ENCODE measurements around the gene MAN1A1. TPM values are rescaled to one million over a fixed set of nuclear protein-coding genes. Genes with fewer than 3 reads are reported as not detected.

The MAN1A1 gene
- total and polyA plus RNA-seq, 2 experiments from 2014 or later, result 2.0 to 8.7 TPM

GRCh38 chr6:119234457-119234856 is 115.1 kb downstream of the MAN1A1 start:
- ATAC-seq (no peak), DNase-seq (ENCODE audit: low spot score) (no peak)
- Histone ChIP-seq H3K9me2 (ENCODE audit: insufficient read depth) (no peaks in the 10 kb centered on the region), H3K27ac (ENCODE audit: low read depth) (no peak overlapping the region), H4K20me1 (replicated peaks; ENCODE audit: insufficient read depth) (no peaks in the 10 kb centered on the region), H2AFZ (no peak overlapping the region), H3K36me3 (ENCODE audit: insufficient read depth) (no peaks in the 10 kb centered on the region), H3K79me2 (replicated peaks; ENCODE audit: insufficient read depth) (no peaks in the 10 kb centered on the region), H3K27me3 (ENCODE audit: insufficient read depth) (no peaks in the 10 kb centered on the region), H3K4me2 (no peak overlapping the region), H3F3A (replicated peaks; ENCODE audit: low read depth) (no peaks in the 10 kb centered on the region), H3K4me3 (no peak overlapping the region), H3K4me1 (ENCODE audit: insufficient read depth) (peaks cover 2% of the 10 kb centered on the region; the same call in 1 of the 2 replicates)
- Mint-ChIP-seq H3K4me1 (no peaks in the 10 kb centered on the region; the same call in 2 of the 3 replicates), H3K9me3 (peaks cover 5% of the 10 kb centered on the region), H3K27ac (no peak overlapping the region), H3K4me3 (no peak overlapping the region), H3K27me3 (ENCODE audit: insufficient read depth, low read depth, poor library complexity) (no peaks in the 10 kb centered on the region), H3K36me3 (ENCODE audit: low read depth) (peaks cover 10% of the 10 kb centered on the region; the same call in 2 of the 3 replicates)
- TF ChIP-seq ZNF331 (CRISPR knock-in tag; IDR thresholded peaks at IDR 0.05; ENCODE audit: low read depth) (no peak), REST (IDR thresholded peaks at IDR 0.05; ENCODE audit: unreplicated experiment) (no peak), EZH2phosphoT487 (IDR thresholded peaks at IDR 0.05; ENCODE audit: unreplicated experiment) (no peak), CTCF (conservative IDR thresholded peaks at IDR 0.05; ENCODE audit: low read depth in 2 of 2) (no peak), JUNB (IDR thresholded peaks at IDR 0.05; ENCODE audit: unreplicated experiment) (no peak), EZH2 (IDR thresholded peaks at IDR 0.05; ENCODE audit: low read depth, unreplicated experiment) (no peak), ZNF462 (CRISPR knock-in tag; IDR thresholded peaks at IDR 0.05) (no peak), ZNF114 (CRISPR knock-in tag; IDR thresholded peaks at IDR 0.05) (no peak), CREB1 (CRISPR knock-in tag; IDR thresholded peaks at IDR 0.05; ENCODE audit: low read depth) (no peak), POLR2AphosphoS5 (IDR thresholded peaks at IDR 0.05; ENCODE audit: low read depth) (no peak), NANOG (IDR thresholded peaks at IDR 0.05; ENCODE audit: borderline replicate concordance) (no peak), STAT1 (IDR thresholded peaks at IDR 0.05; ENCODE audit: unreplicated experiment) (no peak), ETS1 (IDR thresholded peaks at IDR 0.05) (no peak)
